Astrocyte (in vitro differentiated cells and primary cell): ENCODE results near the gene SHC1.

Experiments
- EZH2 ChIP-seq: IDR thresholded peaks from 2 replicates; pipeline ENCODE4 v1.6.1; 2012; ENCODE audit warnings: mild to moderate bottlenecking, low read length, inconsistent platforms; ENCODE audit not compliant: insufficient read depth
- TF ChIP-seq, protein P1 (sequence below): IDR thresholded peaks from 2 replicates; pipeline ENCODE4 v1.5.1; 2011; ENCODE audit warnings: low read depth, mild to moderate bottlenecking, inconsistent platforms, low read length, moderate library complexity; ENCODE audit not compliant: insufficient read depth

DNA sequence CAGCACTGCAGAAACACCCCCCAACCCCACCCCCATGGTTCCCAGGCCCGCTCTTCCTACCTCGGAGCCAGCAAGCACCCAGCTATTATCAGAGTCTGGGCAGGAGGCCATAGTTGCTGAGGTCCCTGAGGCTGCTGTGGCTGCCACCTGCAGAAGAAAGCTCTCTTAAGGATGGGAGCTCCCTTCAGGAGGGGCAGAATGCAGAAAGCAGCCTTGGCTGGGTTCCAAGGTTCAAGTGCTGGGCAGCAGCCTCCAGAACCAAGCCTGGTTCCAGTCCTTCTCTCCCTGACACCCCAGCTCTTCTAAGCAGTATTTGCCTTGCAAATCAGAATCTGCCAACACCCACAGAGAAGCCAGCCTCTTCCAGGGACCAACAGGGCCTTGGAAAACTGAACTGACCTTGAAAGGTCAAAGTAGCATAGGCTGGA is 16.9 kb downstream of the SHC1 start:
- TF ChIP-seq, protein P1, sequence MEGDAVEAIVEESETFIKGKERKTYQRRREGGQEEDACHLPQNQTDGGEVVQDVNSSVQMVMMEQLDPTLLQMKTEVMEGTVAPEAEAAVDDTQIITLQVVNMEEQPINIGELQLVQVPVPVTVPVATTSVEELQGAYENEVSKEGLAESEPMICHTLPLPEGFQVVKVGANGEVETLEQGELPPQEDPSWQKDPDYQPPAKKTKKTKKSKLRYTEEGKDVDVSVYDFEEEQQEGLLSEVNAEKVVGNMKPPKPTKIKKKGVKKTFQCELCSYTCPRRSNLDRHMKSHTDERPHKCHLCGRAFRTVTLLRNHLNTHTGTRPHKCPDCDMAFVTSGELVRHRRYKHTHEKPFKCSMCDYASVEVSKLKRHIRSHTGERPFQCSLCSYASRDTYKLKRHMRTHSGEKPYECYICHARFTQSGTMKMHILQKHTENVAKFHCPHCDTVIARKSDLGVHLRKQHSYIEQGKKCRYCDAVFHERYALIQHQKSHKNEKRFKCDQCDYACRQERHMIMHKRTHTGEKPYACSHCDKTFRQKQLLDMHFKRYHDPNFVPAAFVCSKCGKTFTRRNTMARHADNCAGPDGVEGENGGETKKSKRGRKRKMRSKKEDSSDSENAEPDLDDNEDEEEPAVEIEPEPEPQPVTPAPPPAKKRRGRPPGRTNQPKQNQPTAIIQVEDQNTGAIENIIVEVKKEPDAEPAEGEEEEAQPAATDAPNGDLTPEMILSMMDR, result no peak
- no peak for TF ChIP-seq EZH2
